GM23338 (cell line): ENCODE measurements around the gene YJEFN3.

Experiments
- CREB1 ChIP-seq: fragments of 250-450 bp; sonication (Bioruptor Pico); IDR thresholded peaks from 2 replicates; pipeline ENCODE4 v1.5.0; 2020; ENCODE audit warnings: low read depth, mild to moderate bottlenecking, moderate library complexity
- EZH2 ChIP-seq: fragments of 200-600 bp; sonication (generic); IDR thresholded peaks from one replicate; pipeline ENCODE4 v1.8.0; 2017; ENCODE audit warnings: antibody characterized with exemption, mild to moderate bottlenecking, low read depth; ENCODE audit not compliant: unreplicated experiment
- EZH2phosphoT487 ChIP-seq: fragments of 200-600 bp; sonication (generic); IDR thresholded peaks from one replicate; pipeline ENCODE4 v1.8.1; 2018; ENCODE audit warnings: antibody characterized with exemption; ENCODE audit not compliant: unreplicated experiment
- JUNB ChIP-seq: IDR thresholded peaks from one replicate; pipeline ENCODE4 v1.6.1; 2016; ENCODE audit warnings: antibody characterized with exemption; ENCODE audit not compliant: unreplicated experiment
- NANOG ChIP-seq: IDR thresholded peaks from 2 replicates; pipeline ENCODE4 v1.6.1; 2016; ENCODE audit warnings: antibody characterized with exemption, borderline replicate concordance
- POLR2AphosphoS5 ChIP-seq: IDR thresholded peaks from 2 replicates; pipeline ENCODE4 v1.6.1; 2016; ENCODE audit warnings: antibody characterized with exemption, low read depth
- REST ChIP-seq: IDR thresholded peaks from one replicate; pipeline ENCODE4 v1.6.1; 2018; ENCODE audit warnings: antibody characterized with exemption; ENCODE audit not compliant: unreplicated experiment
- STAT1 ChIP-seq: IDR thresholded peaks from one replicate; pipeline ENCODE4 v1.6.1; 2016; ENCODE audit warnings: antibody characterized with exemption; ENCODE audit not compliant: unreplicated experiment
- ZNF114 ChIP-seq: fragments of 250-450 bp; sonication (Bioruptor Pico); IDR thresholded peaks from 2 replicates; pipeline ENCODE4 v1.5.0; 2020; ENCODE audit warnings: mild to moderate bottlenecking, moderate library complexity
- ZNF331 ChIP-seq: fragments of 250-450 bp; sonication (Bioruptor Pico); IDR thresholded peaks from 2 replicates; pipeline ENCODE4 v1.5.0; 2020; ENCODE audit warnings: low read depth, mild to moderate bottlenecking, moderate library complexity
- ZNF462 ChIP-seq: fragments of 250-450 bp; sonication (Bioruptor Pico); IDR thresholded peaks from 2 replicates; pipeline ENCODE4 v1.5.0; 2020; ENCODE audit warnings: mild to moderate bottlenecking, moderate library complexity
- TF ChIP-seq, protein P1 (sequence below), 2 experiments: fragments of 200-600 bp in 1 of 2; sonication (generic) in 1 of 2; conservative IDR thresholded peaks; 2 replicates each; pipeline versions ENCODE4 v1.5.1 to v1.6.1; 2016 to 2017; ENCODE audit warnings: antibody characterized with exemption in 2 of 2, low read depth in 2 of 2, mild to moderate bottlenecking in 2 of 2, moderate library complexity in 1 of 2
- TF ChIP-seq, protein P2 (sequence below): IDR thresholded peaks from 2 replicates; pipeline ENCODE4 v1.6.1; 2016; ENCODE audit warnings: antibody characterized with exemption

- TF ChIP-seq, protein P1, sequence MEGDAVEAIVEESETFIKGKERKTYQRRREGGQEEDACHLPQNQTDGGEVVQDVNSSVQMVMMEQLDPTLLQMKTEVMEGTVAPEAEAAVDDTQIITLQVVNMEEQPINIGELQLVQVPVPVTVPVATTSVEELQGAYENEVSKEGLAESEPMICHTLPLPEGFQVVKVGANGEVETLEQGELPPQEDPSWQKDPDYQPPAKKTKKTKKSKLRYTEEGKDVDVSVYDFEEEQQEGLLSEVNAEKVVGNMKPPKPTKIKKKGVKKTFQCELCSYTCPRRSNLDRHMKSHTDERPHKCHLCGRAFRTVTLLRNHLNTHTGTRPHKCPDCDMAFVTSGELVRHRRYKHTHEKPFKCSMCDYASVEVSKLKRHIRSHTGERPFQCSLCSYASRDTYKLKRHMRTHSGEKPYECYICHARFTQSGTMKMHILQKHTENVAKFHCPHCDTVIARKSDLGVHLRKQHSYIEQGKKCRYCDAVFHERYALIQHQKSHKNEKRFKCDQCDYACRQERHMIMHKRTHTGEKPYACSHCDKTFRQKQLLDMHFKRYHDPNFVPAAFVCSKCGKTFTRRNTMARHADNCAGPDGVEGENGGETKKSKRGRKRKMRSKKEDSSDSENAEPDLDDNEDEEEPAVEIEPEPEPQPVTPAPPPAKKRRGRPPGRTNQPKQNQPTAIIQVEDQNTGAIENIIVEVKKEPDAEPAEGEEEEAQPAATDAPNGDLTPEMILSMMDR (conservative IDR thresholded peaks at IDR 0.05; ENCODE audit: low read depth in 2 of 2): no peak
- no peak for TF ChIP-seq EZH2
- TF ChIP-seq EZH2phosphoT487: no peak
- TF ChIP-seq CREB1 (CRISPR knock-in tag): no peak
- no peak for TF ChIP-seq REST
- no peak for TF ChIP-seq POLR2AphosphoS5
- TF ChIP-seq, protein P2, sequence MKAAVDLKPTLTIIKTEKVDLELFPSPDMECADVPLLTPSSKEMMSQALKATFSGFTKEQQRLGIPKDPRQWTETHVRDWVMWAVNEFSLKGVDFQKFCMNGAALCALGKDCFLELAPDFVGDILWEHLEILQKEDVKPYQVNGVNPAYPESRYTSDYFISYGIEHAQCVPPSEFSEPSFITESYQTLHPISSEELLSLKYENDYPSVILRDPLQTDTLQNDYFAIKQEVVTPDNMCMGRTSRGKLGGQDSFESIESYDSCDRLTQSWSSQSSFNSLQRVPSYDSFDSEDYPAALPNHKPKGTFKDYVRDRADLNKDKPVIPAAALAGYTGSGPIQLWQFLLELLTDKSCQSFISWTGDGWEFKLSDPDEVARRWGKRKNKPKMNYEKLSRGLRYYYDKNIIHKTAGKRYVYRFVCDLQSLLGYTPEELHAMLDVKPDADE: no peak
- TF ChIP-seq STAT1: no peak
- no peak for TF ChIP-seq ZNF331 (CRISPR knock-in tag)
- TF ChIP-seq JUNB: no peak
- TF ChIP-seq ZNF114 (CRISPR knock-in tag): no peak
- TF ChIP-seq NANOG: no peak
- TF ChIP-seq ZNF462: no peak
Measured at GRCh38 chr19:19543640-19544039, 14.9 kb downstream of the YJEFN3 start.
